ENCODE data around the gene WAC.
"Not testable (repeated sequence)": the region's sequence is repeated elsewhere in the genome, so short reads cannot be mapped to it uniquely, and the experiment has no call there.

The WAC gene

GRCh38 chr10:28564905-28565304, 32.0 kb downstream of the WAC start:
- no peak for DNase-seq (ENCODE audit: low read depth)

GRCh38 chr10:28566458-28567015, 33.6 kb downstream of the WAC start:
- no peak for DNase-seq (ENCODE audit: low read depth)

GRCh38 chr10:28569506-28570159, 36.7 kb downstream of the WAC start:
- no peak for DNase-seq (ENCODE audit: low read depth)

- no peak for DNase-seq (ENCODE audit: low read depth)
Observed at GRCh38 chr10:28570598-28570997, 37.7 kb downstream of the WAC start.

GRCh38 chr10:28571265-28571664, 38.3 kb downstream of the WAC start:
- no peak for DNase-seq (ENCODE audit: low read depth)

GRCh38 chr10:28574214-28574613, 41.3 kb downstream of the WAC start:
- not testable (repeated sequence) for DNase-seq (ENCODE audit: low read depth)

GRCh38 chr10:28575852-28576251, 42.9 kb downstream of the WAC start:
- no peak for DNase-seq (ENCODE audit: low read depth)

- no peak for DNase-seq (ENCODE audit: low read depth)
Observed at GRCh38 chr10:28577506-28577905, 44.6 kb downstream of the WAC start.

GRCh38 chr10:28578454-28578853, 45.5 kb downstream of the WAC start:
- DNase-seq (ENCODE audit: low read depth) = no peak

GRCh38 chr10:28580825-28581224, 47.9 kb downstream of the WAC start:
- no peak for DNase-seq (ENCODE audit: low read depth)

GRCh38 chr10:28581916-28582315, 49.0 kb downstream of the WAC start:
- no peak for DNase-seq (ENCODE audit: low read depth)

- DNase-seq (ENCODE audit: low read depth) = no peak
Observed at GRCh38 chr10:28585076-28585475, 52.2 kb downstream of the WAC start.

- no peak for DNase-seq (ENCODE audit: low read depth)
Observed at GRCh38 chr10:28586176-28586575, 53.3 kb downstream of the WAC start.

GRCh38 chr10:28587270-28587969, 54.5 kb downstream of the WAC start:
- DNase-seq (ENCODE audit: low read depth) = no peak

GRCh38 chr10:28587970-28588290, 55.0 kb downstream of the WAC start:
- no peak for DNase-seq (ENCODE audit: low read depth)

- DNase-seq (ENCODE audit: low read depth) = no peak
Observed at GRCh38 chr10:28592953-28593352, 60.0 kb downstream of the WAC start.

- no peak for DNase-seq (ENCODE audit: low read depth)
Observed at GRCh38 chr10:28593811-28594210, 60.9 kb downstream of the WAC start.

- DNase-seq (ENCODE audit: low read depth) = no peak
Observed at GRCh38 chr10:28594406-28594805, 61.5 kb downstream of the WAC start.

- DNase-seq (ENCODE audit: low read depth) = no peak
Observed at GRCh38 chr10:28595613-28596012, 62.7 kb downstream of the WAC start.

- DNase-seq (ENCODE audit: low read depth) = no peak
Observed at GRCh38 chr10:28600056-28600455, 67.1 kb downstream of the WAC start.

GRCh38 chr10:28601012-28601411, 68.1 kb downstream of the WAC start:
- DNase-seq (ENCODE audit: low read depth) = no peak

- DNase-seq (ENCODE audit: low read depth) = no peak
Observed at GRCh38 chr10:28604567-28605536, 71.9 kb downstream of the WAC start.

GRCh38 chr10:28606568-28606967, 73.7 kb downstream of the WAC start:
- DNase-seq (ENCODE audit: low read depth) = no peak

All from stimulated activated CD8-positive, alpha-beta memory T cell treated with anti-CD3 and anti-CD28 coated beads, Interleukin-15, amount 100 ng/mL, for 1 hour (primary cell).